Activated naive CD8-positive, alpha-beta T cell treated with anti-CD3 and anti-CD28 coated beads, Interleukin-2, amount 50 U/mL, for 24 hours (primary cell): Measurements from ENCODE around the gene DERL2.
"Not testable (repeated sequence)": the region's sequence is repeated elsewhere in the genome, so short reads cannot be mapped to it uniquely, and the experiment has no call there.

ENCODE experiments used
- ATAC-seq: fragments of 150-1000 bp; cut with Tn5 transposase; one replicate; pipeline ENCODE4 v1.10.0; 2021
- DNase-seq: peaks from one replicate; pipeline ENCODE4 v3.0.0; 2021
- H3K27ac Mint-ChIP-seq: one replicate; pipeline ENCODE4 v1.8.0; 2021; ENCODE audit warnings: mild to moderate bottlenecking, mixed read lengths
- H3K27me3 Mint-ChIP-seq: one replicate; pipeline ENCODE4 v1.8.0; 2021; ENCODE audit warnings: mixed read lengths
- H3K36me3 Mint-ChIP-seq: one replicate; pipeline ENCODE4 v1.8.0; 2021; ENCODE audit warnings: low read depth, mixed read lengths
- H3K4me1 Mint-ChIP-seq: one replicate; pipeline ENCODE4 v1.8.0; 2021; ENCODE audit warnings: mixed read lengths
- H3K4me3 Mint-ChIP-seq: one replicate; pipeline ENCODE4 v1.8.0; 2021; ENCODE audit warnings: mild to moderate bottlenecking, moderate library complexity, mixed read lengths
- H3K9me3 Mint-ChIP-seq: one replicate; pipeline ENCODE4 v1.8.0; 2021; ENCODE audit warnings: mixed read lengths

DERL2 gene

DNA sequence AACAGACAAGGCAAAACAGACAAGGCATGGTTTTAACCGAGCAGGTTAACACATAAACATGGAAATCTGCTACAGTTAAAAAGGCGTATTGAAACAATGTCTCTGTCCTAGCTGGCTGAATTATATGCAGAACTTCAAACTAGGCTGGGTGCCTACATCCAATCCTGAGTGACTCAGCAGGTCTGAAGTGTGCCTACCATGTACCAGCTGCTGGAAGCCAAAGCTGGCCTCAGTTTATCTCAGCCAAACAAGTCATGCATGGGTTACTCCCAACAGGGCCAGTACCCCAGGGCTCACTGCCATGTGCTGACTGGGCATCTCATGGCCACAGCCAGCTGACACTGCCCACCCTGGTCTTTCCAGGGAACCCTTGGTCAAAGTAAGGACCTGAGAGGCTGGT lies 51.0 kb downstream of the DERL2 start:
- no peak for ATAC-seq
- Mint-ChIP-seq H3K4me1 (peaks cover 47% of the 10 kb centered on the region), H3K36me3 (peaks cover 72% of the 10 kb centered on the region), H3K27ac (peak overlapping the region; percentile 79), H3K4me3 (peak overlapping the region; percentile 50), H3K9me3 (no peaks in the 10 kb centered on the region), H3K27me3 (no peaks in the 10 kb centered on the region)
- no peak for DNase-seq

DNA sequence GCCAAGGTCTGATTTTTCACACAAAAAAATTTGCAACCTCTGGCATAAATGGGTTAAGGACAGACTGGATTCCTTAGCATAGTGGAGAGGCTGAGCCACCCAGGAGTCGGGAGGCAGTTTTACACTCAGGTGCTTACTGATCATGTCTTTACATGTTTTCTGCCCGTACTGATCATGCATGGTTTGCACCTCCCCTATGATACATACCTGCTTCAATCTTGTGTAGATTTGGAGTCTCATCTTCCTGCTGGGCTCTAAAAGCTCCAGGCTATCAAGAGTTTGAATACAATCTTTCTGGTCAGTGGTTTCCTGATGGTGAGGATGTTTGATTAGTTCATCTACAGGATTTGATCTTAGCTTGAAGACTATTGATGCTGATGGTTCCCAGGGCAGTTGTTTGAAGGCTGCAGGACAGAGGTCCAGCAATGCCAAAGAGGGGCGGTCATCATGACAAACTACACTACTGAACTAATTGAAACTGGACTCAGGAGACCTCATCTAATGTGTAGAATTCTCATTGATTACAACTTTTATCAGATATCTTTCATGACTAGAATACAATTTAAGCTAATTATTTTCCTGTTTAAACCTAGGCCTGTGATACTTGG lies 53.9 kb downstream of the DERL2 start:
- Mint-ChIP-seq H3K9me3 (no peaks in the 10 kb centered on the region), H3K27ac (peak overlapping the region; percentile 81), H3K4me1 (peaks cover 27% of the 10 kb centered on the region), H3K27me3 (no peaks in the 10 kb centered on the region), H3K36me3 (peaks cover 78% of the 10 kb centered on the region), H3K4me3 (no peak overlapping the region)
- DNase-seq (no peak), ATAC-seq (no peak)

DNA sequence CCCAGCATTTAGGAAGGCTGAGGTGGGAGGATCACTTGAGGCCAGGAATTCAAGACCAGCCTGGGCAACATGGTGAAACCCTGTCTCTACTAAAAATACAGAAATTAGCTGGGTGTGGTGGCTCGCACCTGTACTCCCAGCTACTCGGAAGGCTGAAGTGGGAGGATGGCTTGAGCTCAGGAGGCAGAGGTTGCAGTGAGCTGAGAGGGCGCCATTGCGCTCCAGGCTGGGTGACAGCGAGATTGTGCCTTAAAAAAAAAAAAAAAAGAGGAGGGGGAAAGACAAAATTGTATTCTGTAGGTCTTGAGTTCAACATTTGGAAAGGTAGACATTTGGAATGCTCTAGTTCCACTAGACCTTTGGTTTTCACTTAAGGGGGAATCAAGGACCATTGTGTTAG lies 54.7 kb downstream of the DERL2 start:
- Mint-ChIP-seq H3K27ac (peak overlapping the region; percentile 74), H3K4me1 (peaks cover 19% of the 10 kb centered on the region), H3K36me3 (peaks cover 70% of the 10 kb centered on the region)
- ATAC-seq, H3K27me3 Mint-ChIP-seq, H3K4me3 Mint-ChIP-seq, H3K9me3 Mint-ChIP-seq, DNase-seq: not testable (repeated sequence)

DNA sequence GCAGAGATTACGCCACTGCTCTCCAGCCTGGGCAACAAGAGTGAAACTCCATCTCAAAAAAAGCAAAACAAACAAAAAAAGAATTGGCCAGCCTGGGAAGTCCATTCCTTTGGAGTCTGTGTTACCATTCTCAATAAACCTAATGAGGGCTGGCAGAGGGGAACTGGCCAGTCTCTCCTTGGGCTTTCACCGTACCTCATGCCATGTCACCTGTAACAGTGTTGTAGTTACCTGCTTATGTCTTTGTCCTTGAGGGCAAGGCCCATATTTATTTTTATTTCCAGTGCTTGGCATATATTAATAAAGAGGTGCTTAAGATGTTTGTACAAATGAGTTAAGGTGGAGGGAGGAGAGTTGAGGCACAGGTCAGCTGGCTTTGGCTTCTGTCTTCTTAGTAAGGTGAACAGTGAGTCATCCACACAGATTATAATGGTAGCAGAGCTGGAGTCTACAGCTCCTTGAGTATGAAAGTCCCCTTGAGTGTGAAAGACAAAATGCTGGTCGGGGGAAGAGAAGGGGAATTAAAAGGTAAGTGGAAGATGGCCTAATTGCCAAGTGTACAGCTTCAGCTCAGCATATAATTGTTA lies 55.5 kb downstream of the DERL2 start:
- DNase-seq = no peak
- Mint-ChIP-seq H3K27me3 (no peaks in the 10 kb centered on the region), H3K27ac (peak overlapping the region; percentile 44), H3K4me3 (no peak overlapping the region), H3K4me1 (peaks cover 15% of the 10 kb centered on the region), H3K9me3 (no peaks in the 10 kb centered on the region), H3K36me3 (peaks cover 67% of the 10 kb centered on the region)
- no peak for ATAC-seq

DNA sequence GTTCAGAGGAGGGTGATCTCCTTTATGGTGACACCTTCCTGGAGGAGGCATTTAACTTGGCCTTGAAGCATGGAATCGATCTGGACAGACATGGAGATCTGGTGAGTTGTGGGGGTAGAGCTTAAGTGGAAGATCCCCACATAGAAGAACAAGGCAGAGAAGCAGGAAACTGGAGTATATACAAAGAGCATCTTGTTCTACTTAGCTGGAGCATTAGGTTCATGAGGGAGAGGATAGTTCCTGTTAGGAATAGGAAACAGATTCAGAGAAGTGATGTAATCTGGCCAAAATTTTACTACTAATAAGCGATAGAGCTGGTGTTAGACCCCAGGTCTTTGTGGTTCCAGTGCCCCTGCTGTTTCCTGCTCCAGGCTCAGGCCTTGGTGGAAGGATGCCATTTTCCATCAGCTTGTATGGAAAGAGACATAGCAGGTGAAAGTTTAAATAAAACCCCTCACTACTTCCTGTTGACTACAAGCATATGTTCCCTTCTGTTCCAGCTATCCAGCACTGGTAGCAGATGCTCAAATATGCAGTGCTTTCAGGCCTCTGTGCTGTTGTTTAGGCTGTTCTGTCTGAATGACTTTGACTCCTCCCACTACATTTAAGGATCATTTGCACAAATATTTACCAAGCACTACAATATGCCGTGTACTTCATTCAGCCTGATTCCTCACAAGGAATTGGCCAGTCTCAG lies 56.6 kb downstream of the DERL2 start:
- DNase-seq = no peak
- Mint-ChIP-seq H3K4me3 (no peak overlapping the region), H3K9me3 (no peaks in the 10 kb centered on the region), H3K27me3 (no peaks in the 10 kb centered on the region), H3K27ac (no peak overlapping the region), H3K4me1 (peaks cover 9% of the 10 kb centered on the region), H3K36me3 (peaks cover 61% of the 10 kb centered on the region)
- ATAC-seq = no peak

DNA sequence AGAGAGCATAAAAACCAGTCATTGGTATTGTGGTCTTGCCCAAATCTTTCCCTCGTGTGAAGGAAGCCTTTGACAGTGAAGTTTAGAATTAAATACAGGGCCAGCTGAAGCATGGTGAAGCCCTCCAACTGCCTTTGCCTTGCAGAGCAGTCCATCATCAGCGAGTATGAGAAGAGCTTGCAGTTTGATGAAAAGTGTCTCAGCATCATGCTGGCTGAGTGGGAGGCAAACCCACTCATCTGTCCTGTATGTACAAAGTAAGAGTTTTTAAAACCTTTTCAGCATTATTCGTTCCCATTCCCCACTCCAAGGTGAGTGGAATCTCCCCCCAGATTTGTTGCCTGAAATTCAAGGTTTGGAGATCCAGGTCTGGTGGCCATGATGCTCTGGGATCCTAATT lies 60.2 kb downstream of the DERL2 start:
- no peak for DNase-seq
- Mint-ChIP-seq H3K4me3 (no peak overlapping the region), H3K27me3 (no peaks in the 10 kb centered on the region), H3K9me3 (no peaks in the 10 kb centered on the region), H3K27ac (no peak overlapping the region), H3K36me3 (peaks cover 51% of the 10 kb centered on the region), H3K4me1 (peaks cover 27% of the 10 kb centered on the region)
- no peak for ATAC-seq

DNA sequence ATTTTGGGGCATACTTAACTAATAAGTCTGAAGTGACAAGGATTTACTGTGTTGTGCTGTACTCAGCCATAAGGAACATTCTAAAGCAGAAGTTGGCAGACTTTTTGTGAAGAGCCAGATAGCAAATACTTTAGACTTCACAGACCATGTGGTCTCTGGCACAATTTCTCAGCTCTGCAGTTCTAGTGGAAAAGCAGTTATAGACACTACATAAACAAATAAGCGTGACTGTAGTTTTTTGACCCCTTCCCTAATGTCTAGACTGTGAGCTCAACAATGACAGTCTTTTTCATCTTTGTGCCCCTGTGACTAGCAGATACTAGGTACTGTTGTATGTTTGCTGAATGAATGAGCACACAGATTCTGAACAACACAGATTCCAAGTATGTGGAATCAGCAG lies 61.1 kb downstream of the DERL2 start:
- ATAC-seq (no peak), DNase-seq (no peak)
- H3K9me3 Mint-ChIP-seq = no peaks in the 10 kb centered on the region
- peaks cover under 1% of the 10 kb centered on the region for H3K27me3 Mint-ChIP-seq
- no peak overlapping the region for H3K4me3 Mint-ChIP-seq
- H3K4me1 Mint-ChIP-seq = peaks cover 31% of the 10 kb centered on the region
- H3K27ac Mint-ChIP-seq = no peak overlapping the region
- H3K36me3 Mint-ChIP-seq = peaks cover 52% of the 10 kb centered on the region

DNA sequence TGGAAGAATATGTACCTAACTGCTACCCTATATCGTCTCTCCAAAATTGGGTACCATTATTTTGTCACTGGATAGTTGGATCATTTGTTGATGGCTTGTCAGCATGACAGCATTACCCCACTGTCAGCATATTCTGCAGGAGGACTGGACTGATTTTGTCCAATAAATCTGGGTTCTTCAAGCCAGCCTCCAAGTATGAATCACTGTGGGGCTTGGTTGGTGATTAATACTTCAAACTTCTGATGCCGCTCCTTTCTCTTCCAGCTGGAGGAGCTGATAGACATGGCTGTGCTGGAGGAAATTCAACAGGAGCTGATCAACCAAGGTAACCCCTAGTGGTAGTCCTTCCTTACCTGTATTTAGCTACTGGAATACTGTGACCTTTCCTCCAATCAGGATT lies 63.5 kb downstream of the DERL2 start:
- Mint-ChIP-seq H3K9me3 (no peaks in the 10 kb centered on the region), H3K4me1 (peaks cover 50% of the 10 kb centered on the region), H3K27me3 (peaks cover 5% of the 10 kb centered on the region), H3K4me3 (peak overlapping the region; percentile 5), H3K27ac (no peak overlapping the region), H3K36me3 (peaks cover 45% of the 10 kb centered on the region)
- ATAC-seq (no peak), DNase-seq (no peak)
